Activated CD8-positive, alpha-beta memory T cell treated with anti-CD3 and anti-CD28 coated beads, Interleukin-2, amount 50 U/mL, for 24 hours (primary cell): ENCODE measurements around the gene PTPRM.
"Not testable (repeated sequence)": the region's sequence is repeated elsewhere in the genome, so short reads cannot be mapped to it uniquely, and the experiment has no call there.

Experiments used
- DNase-seq: peaks from one replicate; pipeline ENCODE4 v3.0.0-alpha.2; 2020; ENCODE audit errors: extremely low read depth

The PTPRM gene

GRCh38 chr18:7946734-7947377 is 379.7 kb downstream of the PTPRM start:
- DNase-seq, result no peak

GRCh38 chr18:7950380-7951136 is 383.4 kb downstream of the PTPRM start:
- no peak for DNase-seq

- DNase-seq, result no peak
Measured at GRCh38 chr18:7953095-7953958, 386.2 kb downstream of the PTPRM start.

GRCh38 chr18:7954238-7954637 is 387.1 kb downstream of the PTPRM start:
- no peak for DNase-seq

GRCh38 chr18:7955175-7955574 is 388.1 kb downstream of the PTPRM start:
- no peak for DNase-seq

- no peak for DNase-seq
Measured at GRCh38 chr18:7957297-7957696, 390.2 kb downstream of the PTPRM start.

GRCh38 chr18:7958081-7958896 is 391.2 kb downstream of the PTPRM start:
- DNase-seq, result no peak

GRCh38 chr18:7958897-7959146 is 391.7 kb downstream of the PTPRM start:
- DNase-seq, result no peak

- not testable (repeated sequence) for DNase-seq
Measured at GRCh38 chr18:7966682-7967081, 399.6 kb downstream of the PTPRM start.

GRCh38 chr18:7974200-7974874 is 407.2 kb downstream of the PTPRM start:
- DNase-seq, result no peak

- no peak for DNase-seq
Measured at GRCh38 chr18:7977897-7978296, 410.8 kb downstream of the PTPRM start.

- DNase-seq, result no peak
Measured at GRCh38 chr18:7978834-7979233, 411.7 kb downstream of the PTPRM start.

- DNase-seq, result no peak
Measured at GRCh38 chr18:7979714-7980113, 412.6 kb downstream of the PTPRM start.

- no peak for DNase-seq
Measured at GRCh38 chr18:7980136-7980535, 413.0 kb downstream of the PTPRM start.

GRCh38 chr18:7980656-7981055 is 413.5 kb downstream of the PTPRM start:
- no peak for DNase-seq

- no peak for DNase-seq
Measured at GRCh38 chr18:7982216-7982615, 415.1 kb downstream of the PTPRM start.

- no peak for DNase-seq
Measured at GRCh38 chr18:7987284-7987976, 420.3 kb downstream of the PTPRM start.

GRCh38 chr18:7990670-7991069 is 423.6 kb downstream of the PTPRM start:
- DNase-seq, result no peak

GRCh38 chr18:8001711-8002301 is 434.7 kb downstream of the PTPRM start:
- DNase-seq, result no peak
